T-cell (primary cell): ENCODE results near the gene ZFC3H1. TPM values are rescaled to one million over a fixed set of nuclear protein-coding genes. Genes with fewer than 3 reads are reported as not detected.

Experiments
- ATAC-seq, 4 experiments: fragments of 200-7000 bp in 3 of 4; fragments of 150-1000 bp in 1 of 4; cut with Tn5 transposase; replicated peaks in 1 of 4; 1 replicate in 3 of 4; 2 replicates in 1 of 4; pipeline ENCODE4 v1.10.0; 2021; ENCODE audit warnings: moderate library complexity in 3 of 4, mild to moderate bottlenecking in 2 of 4, moderate number of reproducible peaks in 1 of 4
- CTCF ChIA-PET, 2 donors: fragments of 300-600 bp; sonication (Branson Sonifier 250); formaldehyde crosslinking; loops; one replicate each; lab custom pipeline; 2022; ENCODE audit warnings: antibody characterized with exemption in 2 of 2; lab: Charles Lee
- POLR2A ChIA-PET, 2 donors: fragments of 300-600 bp; sonication (Branson Sonifier 250); formaldehyde crosslinking; loops; one replicate each; lab custom pipeline; 2022; ENCODE audit warnings: antibody characterized with exemption in 2 of 2; lab: Charles Lee
- DNase-seq, 35 experiments: peaks; one replicate each; pipeline versions ENCODE4 v3.0.0 to v3.0.0-alpha.2; 2013 to 2023
- H3K27ac ChIP-seq: one replicate; pipeline ENCODE4 v1.5.1; 2013; ENCODE audit warnings: low read length
- H3K27me3 ChIP-seq, 2 experiments: replicated peaks in 1 of 2; 1 replicate in 1 of 2; 2 replicates in 1 of 2; pipeline versions ENCODE4 v1.6.1 to v1.7.0; 2013; ENCODE audit warnings: low read length in 1 of 2, mixed read lengths in 1 of 2; ENCODE audit not compliant: control insufficient read depth in 2 of 2, insufficient read depth in 2 of 2; ENCODE audit errors: extremely low read depth in 1 of 2
- H3K36me3 ChIP-seq, 2 donors: 1 replicate in 1 of 2; 2 replicates in 1 of 2; pipeline versions ENCODE4 v1.6.1 to v1.7.0; 2013; ENCODE audit warnings: low read length in 1 of 2; ENCODE audit not compliant: control insufficient read depth in 2 of 2, insufficient read depth in 1 of 2; ENCODE audit errors: extremely low read depth in 1 of 2
- H3K4me1 ChIP-seq, 2 experiments: 1 replicate in 1 of 2; 2 replicates in 1 of 2; pipeline versions ENCODE4 v1.6.1 to v1.7.0; 2013; ENCODE audit warnings: low read length in 2 of 2, mixed read lengths in 1 of 2; ENCODE audit not compliant: insufficient read depth in 2 of 2, control insufficient read depth in 1 of 2; ENCODE audit errors: extremely low read depth in 1 of 2
- H3K4me3 ChIP-seq, 2 donors: 1 replicate in 1 of 2; 2 replicates in 1 of 2; pipeline versions ENCODE4 v1.5.1 to v1.7.0; 2013; ENCODE audit warnings: mild to moderate bottlenecking in 2 of 2, low read length in 1 of 2, moderate library complexity in 1 of 2; ENCODE audit not compliant: control insufficient read depth in 1 of 2; ENCODE audit errors: extremely low read depth in 1 of 2
- H3K9me3 ChIP-seq: 2 replicates; pipeline ENCODE4 v1.7.0; 2013
- H3K27ac Mint-ChIP-seq, 2 donors: one replicate each; pipeline ENCODE4 v1.8.0; 2020 to 2021; ENCODE audit warnings: mild to moderate bottlenecking in 2 of 2, mixed read lengths in 2 of 2
- H3K27me3 Mint-ChIP-seq, 2 donors: one replicate each; pipeline ENCODE4 v1.8.0; 2021 to 2022; ENCODE audit warnings: mixed read lengths in 2 of 2
- H3K36me3 Mint-ChIP-seq: one replicate; pipeline ENCODE4 v1.8.0; 2021; ENCODE audit warnings: mixed read lengths
- H3K4me1 Mint-ChIP-seq, 3 donors: one replicate each; pipeline ENCODE4 v1.8.0; 2020 to 2022; ENCODE audit warnings: mixed read lengths in 3 of 3, mild to moderate bottlenecking in 1 of 3
- H3K4me3 Mint-ChIP-seq, 3 donors: one replicate each; pipeline ENCODE4 v1.8.0; 2020 to 2022; ENCODE audit warnings: mild to moderate bottlenecking in 3 of 3, mixed read lengths in 3 of 3, moderate library complexity in 3 of 3
- H3K9me3 Mint-ChIP-seq, 3 donors: one replicate each; pipeline ENCODE4 v1.8.0; 2020 to 2022; ENCODE audit warnings: mixed read lengths in 3 of 3
- WGBS: methylation state at CpG from one replicate; pipeline ENCODE4 v1.1.5; 2013; ENCODE audit warnings: missing lambda C conversion rate; ENCODE audit not compliant: insufficient coverage; 5-methylcytosine and 5-hydroxymethylcytosine counted together
- total RNA-seq, 35 experiments: library from RNA in 6 of 35; stranded (reverse) in 6 of 35; fragments of 120-200 nt in 1 of 35; gene quantifications; one replicate each; pipeline versions ENCODE4 v1.2.1 to v1.2.4 and lab custom pipeline; 2013 to 2026

ZFC3H1 gene
- total RNA-seq, 5 donors from 2014 or later (not counting 1 experiment from before 2014, with no cell fraction given) = 85.5 to 146 (median 106) TPM

DNA sequence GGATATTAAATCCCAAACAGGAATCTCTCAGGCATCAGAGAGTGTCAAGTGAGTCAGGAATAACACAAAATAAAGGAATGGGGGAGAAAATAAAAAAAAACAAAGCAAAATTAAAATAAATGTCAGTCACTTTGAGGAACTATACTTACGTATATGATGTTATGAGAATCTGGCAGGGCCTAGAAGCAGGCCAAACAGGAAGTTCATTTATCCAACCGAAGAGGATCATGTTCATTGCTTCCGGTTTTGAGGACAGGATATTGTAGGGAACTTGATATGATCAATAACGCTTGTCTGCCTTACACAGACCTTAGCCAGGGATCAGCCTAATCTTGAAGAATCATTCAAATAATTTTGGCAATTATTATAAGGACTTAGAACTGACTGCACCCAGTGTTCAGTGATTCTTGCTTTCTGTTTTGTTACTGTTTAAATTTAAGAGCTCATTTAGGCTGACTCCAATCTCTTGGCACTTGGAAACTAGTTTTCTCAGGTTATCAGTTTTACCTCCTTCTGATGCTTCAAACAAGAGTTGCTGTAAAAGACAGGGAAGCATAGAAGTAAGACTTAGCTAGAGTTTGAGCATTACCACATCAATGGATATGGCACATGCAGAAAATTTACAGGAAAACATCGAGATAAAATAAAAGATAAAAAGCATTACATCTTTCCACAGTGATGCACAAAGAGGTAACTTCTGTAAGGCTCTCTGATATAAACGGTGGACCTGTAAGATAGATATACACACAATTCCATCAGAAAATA, 53.4 kb downstream of the ZFC3H1 start:
- ChIA-PET POLR2A (no interaction called here), CTCF (interaction anchor here in 1 of 2 donors (0.8 kb wide), 1 partner anchor 137 kb away, joined by 4 read pairs; no protein-coding TSS in a partner anchor)
- Mint-ChIP-seq H3K4me3 (peak overlapping the region in 1 of 3 donors; percentile 40), H3K36me3 (peaks cover 64% of the 10 kb centered on the region), H3K9me3 (no peaks in the 10 kb centered on the region), H3K27ac (peak overlapping the region; percentile 88 to 93), H3K27me3 (no peaks in the 10 kb centered on the region), H3K4me1 (peaks cover 20 to 25% (median 22%) of the 10 kb centered on the region in 3 donors)
- ATAC-seq (peak in 3 of 4 experiments; percentile 57 to 70 (median 67)), DNase-seq (peak in 1 of 35 experiments; percentile 32)
- peaks cover 4 to 72% of the 10 kb centered on the region in 2 donors for H3K36me3 ChIP-seq
- no CpG with 5 or more reads among the region's 6 CpGs for WGBS
- no peaks in the 10 kb centered on the region for H3K9me3 ChIP-seq
- peak overlapping the region; percentile 61 for H3K27ac ChIP-seq
- no peaks in the 10 kb centered on the region for H3K27me3 ChIP-seq
- H3K4me3 ChIP-seq = no peak overlapping the region
- peaks cover 0 to 16% of the 10 kb centered on the region in 2 experiments for H3K4me1 ChIP-seq

DNA sequence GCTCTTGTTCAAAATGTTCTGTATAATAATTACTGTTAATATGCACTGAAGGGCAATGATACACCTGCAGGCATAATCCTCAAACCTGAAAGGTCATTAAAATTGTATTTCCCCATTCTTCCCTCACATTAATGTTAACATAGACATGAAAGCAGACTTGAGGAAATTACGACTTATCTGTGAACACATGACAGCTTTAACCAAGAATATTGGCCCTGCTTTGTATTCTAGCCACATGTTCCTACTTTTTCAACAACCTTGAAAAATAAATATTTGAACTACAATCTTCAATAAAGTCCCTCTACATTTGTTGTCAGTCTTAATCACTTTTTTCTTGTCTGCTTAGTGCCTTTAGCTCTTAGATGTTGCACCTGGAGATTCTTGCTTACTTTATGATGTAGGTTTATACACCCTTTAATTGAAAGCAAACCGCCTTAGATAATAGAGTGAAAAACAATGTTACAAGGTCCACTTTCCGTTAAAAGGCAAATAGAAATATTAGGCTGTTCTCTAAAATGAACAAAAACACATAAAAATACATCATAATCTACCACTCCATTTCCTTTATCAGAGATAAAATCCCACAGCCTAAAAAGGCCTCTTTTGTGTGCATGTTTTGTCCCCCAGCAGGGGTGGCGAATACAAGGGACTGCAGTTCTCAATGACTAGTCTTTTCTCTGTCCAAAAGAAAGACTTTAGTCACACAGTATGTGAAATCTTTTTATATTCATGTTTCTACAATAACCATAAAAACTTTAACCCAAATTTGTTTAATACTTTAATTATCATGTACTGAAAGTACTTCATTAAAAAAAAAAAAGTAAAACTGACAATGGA, 55.9 kb downstream of the ZFC3H1 start:
- ATAC-seq = no peak
- Histone ChIP-seq H3K27ac (no peak overlapping the region), H3K4me1 (peaks cover 0 to 16% of the 10 kb centered on the region in 2 experiments), H3K9me3 (no peaks in the 10 kb centered on the region), H3K36me3 (peaks cover 4 to 51% of the 10 kb centered on the region in 2 donors), H3K27me3 (no peaks in the 10 kb centered on the region), H3K4me3 (no peak overlapping the region)
- no peaks in the 10 kb centered on the region for H3K9me3 Mint-ChIP-seq
- H3K27me3 Mint-ChIP-seq = no peaks in the 10 kb centered on the region
- H3K27ac Mint-ChIP-seq = no peak overlapping the region
- CTCF ChIA-PET = no interaction called here
- POLR2A ChIA-PET = interaction anchor here in 1 of 2 donors (0.7 kb wide), 1 partner anchor 274 kb away, joined by 4 read pairs; no protein-coding TSS in a partner anchor
- H3K4me3 Mint-ChIP-seq = no peak overlapping the region
- H3K4me1 Mint-ChIP-seq = peaks cover 20 to 26% (median 22%) of the 10 kb centered on the region in 3 donors
- DNase-seq = no peak
- H3K36me3 Mint-ChIP-seq = peaks cover 51% of the 10 kb centered on the region
- WGBS = 85% methylated on average over 1 of the region's 4 CpGs

DNA sequence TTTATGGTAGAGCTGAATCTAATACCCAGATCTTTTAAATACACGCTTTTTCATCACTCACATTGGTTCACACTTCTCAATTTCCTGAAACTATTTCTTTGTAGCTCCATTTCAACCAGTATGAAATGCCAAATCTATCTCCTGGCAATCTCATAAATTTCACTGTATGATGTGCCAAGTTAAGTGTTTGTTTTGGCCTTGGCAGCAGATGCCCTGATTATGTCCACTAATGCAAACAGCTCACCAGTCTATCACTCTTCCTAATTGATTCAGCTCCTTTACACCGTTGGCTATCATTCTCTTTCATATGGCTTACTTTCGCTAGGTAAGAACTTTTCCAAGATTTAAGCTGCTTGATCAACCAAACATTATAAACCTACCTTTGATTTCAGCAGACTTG, 58.6 kb downstream of the ZFC3H1 start:
- no peak for ATAC-seq
- Mint-ChIP-seq H3K9me3 (no peaks in the 10 kb centered on the region), H3K27ac (no peak overlapping the region), H3K4me3 (no peak overlapping the region), H3K4me1 (peaks cover 3 to 8% (median 5%) of the 10 kb centered on the region in 3 donors), H3K36me3 (peaks cover 34% of the 10 kb centered on the region), H3K27me3 (no peaks in the 10 kb centered on the region)
- no peak for DNase-seq
- WGBS = 100% methylated on average over 1 of the region's 3 CpGs
- ChIA-PET POLR2A (interaction anchor here (0.5 to 0.9 kb wide), 2 partner anchors 22 to 82 kb away, joined by 3 to 4 read pairs; no protein-coding TSS in a partner anchor), CTCF (interaction anchor here in 1 of 2 donors (1.2 kb wide), 1 partner anchor 32 kb away, joined by 4 read pairs; no protein-coding TSS in a partner anchor)
- Histone ChIP-seq H3K36me3 (peaks cover 0 to 30% of the 10 kb centered on the region in 2 donors), H3K4me1 (peaks cover 0 to 6% of the 10 kb centered on the region in 2 experiments), H3K9me3 (no peaks in the 10 kb centered on the region), H3K4me3 (no peak overlapping the region), H3K27ac (no peak overlapping the region), H3K27me3 (no peaks in the 10 kb centered on the region)

DNA sequence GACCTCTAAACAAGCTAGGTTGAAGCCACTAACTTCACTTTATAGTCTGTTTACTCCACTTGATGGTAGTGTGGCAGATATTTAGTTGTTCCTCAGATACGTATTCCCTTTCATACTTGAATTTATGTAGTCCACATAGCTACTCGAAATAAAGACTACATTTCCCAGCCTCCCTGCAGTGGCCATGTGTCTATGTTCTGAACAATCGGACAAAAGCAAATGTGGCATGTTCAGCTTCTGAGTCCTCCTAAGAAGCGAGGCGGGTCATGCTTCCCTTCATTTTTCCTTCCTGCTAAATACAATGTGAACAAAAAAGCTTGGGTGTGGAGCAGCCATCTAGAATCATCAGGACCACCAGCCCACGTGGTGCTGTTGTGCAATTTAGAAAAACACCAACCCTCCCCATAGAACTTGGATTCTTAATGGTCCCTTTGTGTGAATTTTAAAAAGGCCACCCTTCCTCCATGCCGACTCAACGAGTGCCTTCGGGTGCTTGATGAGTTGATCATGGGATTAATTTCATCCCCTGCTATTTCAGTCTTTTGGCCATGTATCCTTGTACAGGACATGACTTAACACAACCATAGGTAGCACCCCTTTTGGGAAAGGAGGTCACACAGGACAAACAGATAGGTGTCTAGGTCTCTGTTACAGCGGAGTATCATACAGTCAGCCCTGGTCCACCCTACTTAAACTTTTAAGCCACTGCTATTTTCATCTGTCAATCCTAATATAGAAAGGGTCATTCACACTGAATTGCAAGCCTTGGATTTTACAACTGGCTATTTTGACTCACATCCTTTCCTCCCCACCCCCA, 60.7 kb downstream of the ZFC3H1 start:
- ChIA-PET CTCF (no interaction called here), POLR2A (no interaction called here)
- Histone ChIP-seq H3K4me3 (no peak overlapping the region), H3K27ac (no peak overlapping the region), H3K27me3 (no peaks in the 10 kb centered on the region), H3K4me1 (no peaks in the 10 kb centered on the region), H3K9me3 (no peaks in the 10 kb centered on the region), H3K36me3 (peaks cover 0 to 10% of the 10 kb centered on the region in 2 donors)
- H3K36me3 Mint-ChIP-seq = peaks cover 20% of the 10 kb centered on the region
- DNase-seq (no peak), ATAC-seq (no peak)
- H3K4me3 Mint-ChIP-seq = no peak overlapping the region
- peaks cover 0 to 3% (median 0%) of the 10 kb centered on the region in 3 donors for H3K4me1 Mint-ChIP-seq
- peaks cover 0 to 4% of the 10 kb centered on the region in 2 donors for H3K27me3 Mint-ChIP-seq
- no peaks in the 10 kb centered on the region for H3K9me3 Mint-ChIP-seq
- 86% methylated on average over 5 of the region's 10 CpGs for WGBS
- H3K27ac Mint-ChIP-seq = peak overlapping the region; percentile 12 to 62

DNA sequence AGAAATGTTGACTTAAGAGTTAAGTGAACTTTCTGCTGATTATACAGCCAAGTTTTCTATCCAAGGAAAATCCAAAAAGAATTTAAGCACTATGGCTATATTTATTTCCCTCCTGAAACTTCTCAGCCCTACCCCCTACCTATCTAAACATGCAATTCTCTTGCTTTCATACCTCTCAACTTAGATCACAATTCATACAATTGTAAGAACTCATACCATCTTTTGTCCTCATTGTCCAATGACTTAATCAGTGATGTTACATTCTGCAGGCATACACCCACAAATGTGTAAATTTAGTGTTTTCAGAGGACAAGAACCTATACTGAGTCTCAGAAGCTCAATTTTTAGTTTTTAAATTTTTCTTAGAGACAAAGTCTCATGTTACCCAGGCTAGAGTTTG, 62.1 kb downstream of the ZFC3H1 start:
- ChIA-PET POLR2A (no interaction called here), CTCF (no interaction called here)
- H3K9me3 ChIP-seq = no peaks in the 10 kb centered on the region
- ATAC-seq = no peak
- Mint-ChIP-seq H3K9me3 (no peaks in the 10 kb centered on the region), H3K4me1 (peaks cover 0 to 1% (median 0%) of the 10 kb centered on the region in 3 donors), H3K27me3 (peaks cover 0 to 7% of the 10 kb centered on the region in 2 donors), H3K36me3 (peaks cover 9% of the 10 kb centered on the region), H3K4me3 (no peak overlapping the region), H3K27ac (no peak overlapping the region)
- H3K36me3 ChIP-seq = peaks cover 0 to under 1% of the 10 kb centered on the region in 2 donors
- H3K27ac ChIP-seq = no peak overlapping the region
- no peaks in the 10 kb centered on the region for H3K4me1 ChIP-seq
- H3K4me3 ChIP-seq = no peak overlapping the region
- no peaks in the 10 kb centered on the region for H3K27me3 ChIP-seq
- DNase-seq = no peak

DNA sequence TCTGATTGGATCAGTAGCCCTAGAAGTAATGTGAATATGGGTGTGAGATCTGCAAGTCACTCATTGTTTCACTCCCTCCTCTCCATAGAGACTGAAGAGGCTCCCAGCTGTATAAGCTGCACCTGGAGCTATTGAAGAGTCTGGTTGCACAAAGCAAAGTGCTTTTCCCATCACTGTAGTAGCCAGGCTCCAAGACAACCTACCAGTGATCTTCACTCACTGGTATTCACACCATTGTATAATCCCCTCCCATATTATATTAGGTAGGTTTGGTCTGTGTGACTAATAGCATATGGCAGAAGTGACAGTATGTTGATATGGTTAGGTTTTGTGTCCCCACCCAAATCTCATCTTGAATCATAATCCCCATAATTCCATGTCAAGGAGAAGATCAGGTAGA, 64.4 kb downstream of the ZFC3H1 start:
- Histone ChIP-seq H3K4me3 (no peak overlapping the region), H3K4me1 (no peaks in the 10 kb centered on the region), H3K36me3 (no peaks in the 10 kb centered on the region), H3K27ac (no peak overlapping the region), H3K9me3 (no peaks in the 10 kb centered on the region), H3K27me3 (peaks cover 0 to 2% of the 10 kb centered on the region in 2 experiments)
- Mint-ChIP-seq H3K4me3 (no peak overlapping the region), H3K9me3 (no peaks in the 10 kb centered on the region), H3K27ac (no peak overlapping the region), H3K36me3 (no peaks in the 10 kb centered on the region), H3K4me1 (peaks cover 0 to 1% (median 0%) of the 10 kb centered on the region in 3 donors), H3K27me3 (peaks cover 16 to 18% of the 10 kb centered on the region in 2 donors)
- CTCF ChIA-PET = no interaction called here
- DNase-seq = no peak
- POLR2A ChIA-PET = no interaction called here
- ATAC-seq = no peak
